ENCODE data around the gene GASK1A. TPM values are rescaled to one million over a fixed set of nuclear protein-coding genes. Genes with fewer than 3 reads are reported as not detected.

GASK1A gene
- total and polyA plus RNA-seq, 2 experiments from 2014 or later, result 2.6 to 11.1 TPM

DNA sequence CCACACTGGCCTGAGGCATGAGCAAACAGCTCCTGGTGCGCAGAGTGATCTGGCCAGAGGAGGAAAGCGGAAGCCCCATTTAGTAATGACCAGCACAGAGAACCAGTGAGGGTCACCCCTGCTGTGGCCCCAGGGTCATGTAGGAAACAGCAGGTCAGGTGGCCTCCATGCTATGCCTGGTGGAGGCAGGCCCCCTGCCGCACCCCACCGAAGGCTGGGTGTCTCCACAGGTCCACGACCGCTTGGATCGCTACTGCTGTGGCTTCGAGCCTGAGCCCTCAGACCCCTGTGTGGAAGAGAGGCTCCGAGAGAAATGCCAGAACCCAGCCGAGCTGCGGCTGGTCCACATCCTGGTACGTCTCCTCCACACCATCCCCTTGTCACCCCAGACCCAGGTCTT is 74.2 kb downstream of the GASK1A start:
- no peak overlapping the region for H3K27ac ChIP-seq (ENCODE audit: low read depth)
- DNase-seq (ENCODE audit: low spot score) (no peak), ATAC-seq (no peak)
- Mint-ChIP-seq H3K9me3 (peaks cover 38% of the 10 kb centered on the region), H3K36me3 (ENCODE audit: low read depth) (peaks cover 10% of the 10 kb centered on the region), H3K27ac (no peak overlapping the region), H3K4me1 (no peaks in the 10 kb centered on the region; the same call in 2 of the 3 replicates), H3K27me3 (ENCODE audit: insufficient read depth, low read depth, poor library complexity) (peaks cover 2% of the 10 kb centered on the region), H3K4me3 (no peak overlapping the region)
- H3K27me3 ChIP-seq (ENCODE audit: insufficient read depth), result no peaks in the 10 kb centered on the region
- H3K9me2 ChIP-seq (ENCODE audit: insufficient read depth), result 0 out of 2 replicates have a peak, but pooled peaks cover 7% of the 10 kb centered on the region
- H3K36me3 ChIP-seq (ENCODE audit: insufficient read depth), result no peaks in the 10 kb centered on the region
- H2AFZ ChIP-seq, result no peak overlapping the region
- H3K79me2 ChIP-seq (replicated peaks; ENCODE audit: insufficient read depth), result no peaks in the 10 kb centered on the region
- TF ChIP-seq ZNF114 (CRISPR knock-in tag; IDR thresholded peaks at IDR 0.05) (no peak), EZH2 (IDR thresholded peaks at IDR 0.05; ENCODE audit: low read depth, unreplicated experiment) (no peak), STAT1 (IDR thresholded peaks at IDR 0.05; ENCODE audit: unreplicated experiment) (no peak), ZNF331 (CRISPR knock-in tag; IDR thresholded peaks at IDR 0.05; ENCODE audit: low read depth) (no peak), POLR2AphosphoS5 (IDR thresholded peaks at IDR 0.05; ENCODE audit: low read depth) (no peak), CREB1 (CRISPR knock-in tag; IDR thresholded peaks at IDR 0.05; ENCODE audit: low read depth) (no peak), EZH2phosphoT487 (IDR thresholded peaks at IDR 0.05; ENCODE audit: unreplicated experiment) (no peak), NANOG (IDR thresholded peaks at IDR 0.05; ENCODE audit: borderline replicate concordance) (no peak), JUNB (IDR thresholded peaks at IDR 0.05; ENCODE audit: unreplicated experiment) (no peak)
- TF ChIP-seq, protein P1, sequence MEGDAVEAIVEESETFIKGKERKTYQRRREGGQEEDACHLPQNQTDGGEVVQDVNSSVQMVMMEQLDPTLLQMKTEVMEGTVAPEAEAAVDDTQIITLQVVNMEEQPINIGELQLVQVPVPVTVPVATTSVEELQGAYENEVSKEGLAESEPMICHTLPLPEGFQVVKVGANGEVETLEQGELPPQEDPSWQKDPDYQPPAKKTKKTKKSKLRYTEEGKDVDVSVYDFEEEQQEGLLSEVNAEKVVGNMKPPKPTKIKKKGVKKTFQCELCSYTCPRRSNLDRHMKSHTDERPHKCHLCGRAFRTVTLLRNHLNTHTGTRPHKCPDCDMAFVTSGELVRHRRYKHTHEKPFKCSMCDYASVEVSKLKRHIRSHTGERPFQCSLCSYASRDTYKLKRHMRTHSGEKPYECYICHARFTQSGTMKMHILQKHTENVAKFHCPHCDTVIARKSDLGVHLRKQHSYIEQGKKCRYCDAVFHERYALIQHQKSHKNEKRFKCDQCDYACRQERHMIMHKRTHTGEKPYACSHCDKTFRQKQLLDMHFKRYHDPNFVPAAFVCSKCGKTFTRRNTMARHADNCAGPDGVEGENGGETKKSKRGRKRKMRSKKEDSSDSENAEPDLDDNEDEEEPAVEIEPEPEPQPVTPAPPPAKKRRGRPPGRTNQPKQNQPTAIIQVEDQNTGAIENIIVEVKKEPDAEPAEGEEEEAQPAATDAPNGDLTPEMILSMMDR (conservative IDR thresholded peaks at IDR 0.05; ENCODE audit: low read depth in 2 of 2), result no peak
- TF ChIP-seq, protein P2, sequence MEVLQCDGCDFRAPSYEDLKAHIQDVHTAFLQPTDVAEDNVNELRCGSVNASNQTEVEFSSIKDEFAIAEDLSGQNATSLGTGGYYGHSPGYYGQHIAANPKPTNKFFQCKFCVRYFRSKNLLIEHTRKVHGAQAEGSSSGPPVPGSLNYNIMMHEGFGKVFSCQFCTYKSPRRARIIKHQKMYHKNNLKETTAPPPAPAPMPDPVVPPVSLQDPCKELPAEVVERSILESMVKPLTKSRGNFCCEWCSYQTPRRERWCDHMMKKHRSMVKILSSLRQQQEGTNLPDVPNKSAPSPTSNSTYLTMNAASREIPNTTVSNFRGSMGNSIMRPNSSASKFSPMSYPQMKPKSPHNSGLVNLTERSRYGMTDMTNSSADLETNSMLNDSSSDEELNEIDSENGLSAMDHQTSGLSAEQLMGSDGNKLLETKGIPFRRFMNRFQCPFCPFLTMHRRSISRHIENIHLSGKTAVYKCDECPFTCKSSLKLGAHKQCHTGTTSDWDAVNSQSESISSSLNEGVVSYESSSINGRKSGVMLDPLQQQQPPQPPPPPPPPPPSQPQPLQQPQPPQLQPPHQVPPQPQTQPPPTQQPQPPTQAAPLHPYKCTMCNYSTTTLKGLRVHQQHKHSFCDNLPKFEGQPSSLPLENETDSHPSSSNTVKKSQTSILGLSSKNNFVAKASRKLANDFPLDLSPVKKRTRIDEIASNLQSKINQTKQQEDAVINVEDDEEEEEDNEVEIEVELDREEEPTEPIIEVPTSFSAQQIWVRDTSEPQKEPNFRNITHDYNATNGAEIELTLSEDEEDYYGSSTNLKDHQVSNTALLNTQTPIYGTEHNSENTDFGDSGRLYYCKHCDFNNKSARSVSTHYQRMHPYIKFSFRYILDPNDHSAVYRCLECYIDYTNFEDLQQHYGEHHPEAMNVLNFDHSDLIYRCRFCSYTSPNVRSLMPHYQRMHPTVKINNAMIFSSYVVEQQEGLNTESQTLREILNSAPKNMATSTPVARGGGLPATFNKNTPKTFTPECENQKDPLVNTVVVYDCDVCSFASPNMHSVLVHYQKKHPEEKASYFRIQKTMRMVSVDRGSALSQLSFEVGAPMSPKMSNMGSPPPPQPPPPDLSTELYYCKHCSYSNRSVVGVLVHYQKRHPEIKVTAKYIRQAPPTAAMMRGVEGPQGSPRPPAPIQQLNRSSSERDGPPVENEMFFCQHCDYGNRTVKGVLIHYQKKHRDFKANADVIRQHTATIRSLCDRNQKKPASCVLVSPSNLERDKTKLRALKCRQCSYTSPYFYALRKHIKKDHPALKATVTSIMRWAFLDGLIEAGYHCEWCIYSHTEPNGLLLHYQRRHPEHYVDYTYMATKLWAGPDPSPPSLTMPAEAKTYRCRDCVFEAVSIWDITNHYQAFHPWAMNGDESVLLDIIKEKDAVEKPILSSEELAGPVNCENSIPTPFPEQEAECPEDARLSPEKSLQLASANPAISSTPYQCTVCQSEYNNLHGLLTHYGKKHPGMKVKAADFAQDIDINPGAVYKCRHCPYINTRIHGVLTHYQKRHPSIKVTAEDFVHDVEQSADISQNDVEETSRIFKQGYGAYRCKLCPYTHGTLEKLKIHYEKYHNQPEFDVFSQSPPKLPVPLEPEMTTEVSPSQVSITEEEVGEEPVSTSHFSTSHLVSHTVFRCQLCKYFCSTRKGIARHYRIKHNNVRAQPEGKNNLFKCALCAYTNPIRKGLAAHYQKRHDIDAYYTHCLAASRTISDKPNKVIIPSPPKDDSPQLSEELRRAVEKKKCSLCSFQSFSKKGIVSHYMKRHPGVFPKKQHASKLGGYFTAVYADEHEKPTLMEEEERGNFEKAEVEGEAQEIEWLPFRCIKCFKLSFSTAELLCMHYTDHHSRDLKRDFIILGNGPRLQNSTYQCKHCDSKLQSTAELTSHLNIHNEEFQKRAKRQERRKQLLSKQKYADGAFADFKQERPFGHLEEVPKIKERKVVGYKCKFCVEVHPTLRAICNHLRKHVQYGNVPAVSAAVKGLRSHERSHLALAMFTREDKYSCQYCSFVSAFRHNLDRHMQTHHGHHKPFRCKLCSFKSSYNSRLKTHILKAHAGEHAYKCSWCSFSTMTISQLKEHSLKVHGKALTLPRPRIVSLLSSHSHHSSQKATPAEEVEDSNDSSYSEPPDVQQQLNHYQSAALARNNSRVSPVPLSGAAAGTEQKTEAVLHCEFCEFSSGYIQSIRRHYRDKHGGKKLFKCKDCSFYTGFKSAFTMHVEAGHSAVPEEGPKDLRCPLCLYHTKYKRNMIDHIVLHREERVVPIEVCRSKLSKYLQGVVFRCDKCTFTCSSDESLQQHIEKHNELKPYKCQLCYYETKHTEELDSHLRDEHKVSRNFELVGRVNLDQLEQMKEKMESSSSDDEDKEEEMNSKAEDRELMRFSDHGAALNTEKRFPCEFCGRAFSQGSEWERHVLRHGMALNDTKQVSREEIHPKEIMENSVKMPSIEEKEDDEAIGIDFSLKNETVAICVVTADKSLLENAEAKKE (CRISPR knock-in tag; IDR thresholded peaks at IDR 0.05), result no peak
- TF ChIP-seq, protein P3, sequence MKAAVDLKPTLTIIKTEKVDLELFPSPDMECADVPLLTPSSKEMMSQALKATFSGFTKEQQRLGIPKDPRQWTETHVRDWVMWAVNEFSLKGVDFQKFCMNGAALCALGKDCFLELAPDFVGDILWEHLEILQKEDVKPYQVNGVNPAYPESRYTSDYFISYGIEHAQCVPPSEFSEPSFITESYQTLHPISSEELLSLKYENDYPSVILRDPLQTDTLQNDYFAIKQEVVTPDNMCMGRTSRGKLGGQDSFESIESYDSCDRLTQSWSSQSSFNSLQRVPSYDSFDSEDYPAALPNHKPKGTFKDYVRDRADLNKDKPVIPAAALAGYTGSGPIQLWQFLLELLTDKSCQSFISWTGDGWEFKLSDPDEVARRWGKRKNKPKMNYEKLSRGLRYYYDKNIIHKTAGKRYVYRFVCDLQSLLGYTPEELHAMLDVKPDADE (IDR thresholded peaks at IDR 0.05), result no peak
- TF ChIP-seq, protein P4, sequence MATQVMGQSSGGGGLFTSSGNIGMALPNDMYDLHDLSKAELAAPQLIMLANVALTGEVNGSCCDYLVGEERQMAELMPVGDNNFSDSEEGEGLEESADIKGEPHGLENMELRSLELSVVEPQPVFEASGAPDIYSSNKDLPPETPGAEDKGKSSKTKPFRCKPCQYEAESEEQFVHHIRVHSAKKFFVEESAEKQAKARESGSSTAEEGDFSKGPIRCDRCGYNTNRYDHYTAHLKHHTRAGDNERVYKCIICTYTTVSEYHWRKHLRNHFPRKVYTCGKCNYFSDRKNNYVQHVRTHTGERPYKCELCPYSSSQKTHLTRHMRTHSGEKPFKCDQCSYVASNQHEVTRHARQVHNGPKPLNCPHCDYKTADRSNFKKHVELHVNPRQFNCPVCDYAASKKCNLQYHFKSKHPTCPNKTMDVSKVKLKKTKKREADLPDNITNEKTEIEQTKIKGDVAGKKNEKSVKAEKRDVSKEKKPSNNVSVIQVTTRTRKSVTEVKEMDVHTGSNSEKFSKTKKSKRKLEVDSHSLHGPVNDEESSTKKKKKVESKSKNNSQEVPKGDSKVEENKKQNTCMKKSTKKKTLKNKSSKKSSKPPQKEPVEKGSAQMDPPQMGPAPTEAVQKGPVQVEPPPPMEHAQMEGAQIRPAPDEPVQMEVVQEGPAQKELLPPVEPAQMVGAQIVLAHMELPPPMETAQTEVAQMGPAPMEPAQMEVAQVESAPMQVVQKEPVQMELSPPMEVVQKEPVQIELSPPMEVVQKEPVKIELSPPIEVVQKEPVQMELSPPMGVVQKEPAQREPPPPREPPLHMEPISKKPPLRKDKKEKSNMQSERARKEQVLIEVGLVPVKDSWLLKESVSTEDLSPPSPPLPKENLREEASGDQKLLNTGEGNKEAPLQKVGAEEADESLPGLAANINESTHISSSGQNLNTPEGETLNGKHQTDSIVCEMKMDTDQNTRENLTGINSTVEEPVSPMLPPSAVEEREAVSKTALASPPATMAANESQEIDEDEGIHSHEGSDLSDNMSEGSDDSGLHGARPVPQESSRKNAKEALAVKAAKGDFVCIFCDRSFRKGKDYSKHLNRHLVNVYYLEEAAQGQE (IDR thresholded peaks at IDR 0.05; ENCODE audit: unreplicated experiment), result no peak
- H4K20me1 ChIP-seq (replicated peaks; ENCODE audit: insufficient read depth), result no peaks in the 10 kb centered on the region
- no peak overlapping the region for H3K4me2 ChIP-seq
- no peak overlapping the region for H3K4me3 ChIP-seq
- no peaks in the 10 kb centered on the region for H3K4me1 ChIP-seq (ENCODE audit: insufficient read depth)
- H3F3A ChIP-seq (replicated peaks; ENCODE audit: low read depth), result no peaks in the 10 kb centered on the region

Data from GM23338 (cell line).